PC-9 (cell line): ENCODE results near the gene SDK1. TPM values are rescaled to one million over a fixed set of nuclear protein-coding genes. Genes with fewer than 3 reads are reported as not detected.

Experiments
- BruUV-seq: library from RNA; stranded (reverse); fragments of 400-500 nt; replicated peaks from 2 replicates; lab custom pipeline; 2021; lab: Mats Ljungman, UMichigan
- CTCF ChIA-PET: fragments of 300-600 bp; sonication (Branson Sonifier 250); formaldehyde crosslinking; loops from one replicate; lab custom pipeline; 2022; ENCODE audit warnings: antibody characterized with exemption; lab: Charles Lee
- POLR2A ChIA-PET: fragments of 300-600 bp; sonication (Branson Sonifier 250); formaldehyde crosslinking; loops from one replicate; lab custom pipeline; 2022; ENCODE audit warnings: antibody characterized with exemption; ENCODE audit not compliant: unreplicated experiment; lab: Charles Lee
- DNase-seq, 2 experiments: peaks; one replicate each; pipeline versions ENCODE4 v3.0.0 to v3.0.0-alpha.2; 2015 to 2022; ENCODE audit warnings: mixed read lengths in 1 of 2
- H2AFZ ChIP-seq: fragments of 200-600 bp; sonication (generic); 2 replicates; pipeline ENCODE4 v1.8.1; 2017; ENCODE audit warnings: antibody characterized with exemption
- H3F3A ChIP-seq: fragments of 200-600 bp; sonication (generic); 2 replicates; pipeline ENCODE4 v1.8.1; 2017; ENCODE audit warnings: antibody characterized with exemption, mild to moderate bottlenecking, low read depth; ENCODE audit not compliant: insufficient read depth
- H3K27ac ChIP-seq: fragments of 200-600 bp; sonication (generic); 2 replicates; pipeline ENCODE4 v1.6.1; 2016; ENCODE audit warnings: mixed run types
- H3K27me3 ChIP-seq: fragments of 200-600 bp; sonication (generic); 2 replicates; pipeline ENCODE4 v1.6.1; 2016; ENCODE audit warnings: low read depth, mixed run types; ENCODE audit not compliant: insufficient read depth
- H3K36me3 ChIP-seq: fragments of 200-600 bp; sonication (generic); 2 replicates; pipeline ENCODE4 v1.6.1; 2016; ENCODE audit warnings: low read depth, mixed run types
- H3K4me1 ChIP-seq: fragments of 200-600 bp; sonication (generic); replicated peaks from 2 replicates; pipeline ENCODE4 v1.6.1; 2016; ENCODE audit warnings: mixed run types; ENCODE audit not compliant: insufficient read depth
- H3K4me2 ChIP-seq: fragments of 200-600 bp; sonication (generic); 2 replicates; pipeline ENCODE4 v1.6.1; 2017; ENCODE audit warnings: mixed run types
- H3K4me3 ChIP-seq: fragments of 200-600 bp; sonication (generic); 2 replicates; pipeline ENCODE4 v1.6.1; 2016; ENCODE audit warnings: mixed run types
- H3K79me2 ChIP-seq: fragments of 200-600 bp; sonication (generic); 2 replicates; pipeline ENCODE4 v1.6.1; 2017; ENCODE audit warnings: low read depth, mixed run types
- H3K9me2 ChIP-seq: fragments of 200-600 bp; sonication (generic); 2 replicates; pipeline ENCODE4 v1.8.1; 2017; ENCODE audit warnings: mild to moderate bottlenecking; ENCODE audit not compliant: insufficient read depth
- H3K9me3 ChIP-seq: fragments of 200-600 bp; sonication (generic); 2 replicates; pipeline ENCODE4 v1.8.1; 2016; ENCODE audit warnings: low read depth; ENCODE audit not compliant: insufficient read depth
- H4K20me1 ChIP-seq: fragments of 200-600 bp; sonication (generic); 2 replicates; pipeline ENCODE4 v1.8.1; 2017; ENCODE audit not compliant: insufficient read depth
- EZH2 ChIP-seq: fragments of 200-600 bp; sonication (generic); IDR thresholded peaks from 2 replicates; pipeline ENCODE4 v1.8.0; 2017; ENCODE audit warnings: antibody characterized with exemption, low read depth
- intact Hi-C: fragments of 100-400 bp; cut with micrococcal nuclease; formaldehyde crosslinking; loops from one replicate; pipeline ENCODE4 v1.10.0; 2022; ENCODE audit not compliant: unreplicated experiment
- total RNA-seq: library from RNA; stranded (reverse); gene quantifications from 2 replicates; pipeline ENCODE4 v1.2.3, GENCODE V29; 2021
- TF ChIP-seq, protein P1 (sequence below): fragments of 200-600 bp; sonication (generic); conservative IDR thresholded peaks from 2 replicates; pipeline ENCODE4 v1.6.1; 2017; ENCODE audit warnings: mixed run types, antibody characterized with exemption, mild to moderate bottlenecking, moderate library complexity

The SDK1 gene
- total RNA-seq, 1 experiment from 2014 or later, result not detected

DNA sequence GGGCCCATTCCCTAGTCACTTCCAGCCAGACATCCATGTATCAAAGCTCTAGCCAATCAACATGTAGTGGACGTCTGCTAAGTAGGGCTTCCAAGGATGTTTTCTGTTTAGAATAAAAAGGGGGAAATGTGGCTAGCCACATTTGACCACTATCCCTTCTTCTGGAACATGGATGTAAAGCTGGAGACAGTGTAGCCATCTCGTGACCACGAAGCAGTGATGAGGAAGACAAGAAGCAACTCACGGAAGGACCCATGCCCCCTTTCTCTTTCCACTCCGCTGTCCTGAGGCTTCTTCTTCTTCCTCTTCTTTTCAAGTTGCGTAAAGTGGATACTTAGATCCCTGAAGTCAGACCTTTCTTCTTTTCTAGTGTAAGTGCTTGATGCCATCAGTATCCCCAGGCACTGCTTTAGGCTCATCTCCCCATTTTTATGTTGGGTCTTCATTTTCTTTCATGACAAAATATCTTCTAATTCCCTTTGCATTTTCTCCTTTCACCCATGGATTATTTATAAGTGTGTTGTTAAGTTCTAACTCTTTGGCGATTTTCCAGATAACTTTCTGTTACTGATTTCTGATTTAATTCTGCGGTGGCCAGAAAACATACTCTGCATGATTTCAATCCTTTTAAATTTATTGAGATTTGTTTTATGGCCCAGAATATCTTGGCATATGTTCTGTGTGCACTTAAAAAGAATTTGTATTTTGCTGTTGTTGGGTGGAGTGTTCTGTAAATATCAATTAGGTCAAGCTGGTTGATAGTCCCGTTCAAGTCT is 594.5 kb downstream of the SDK1 start:
- Histone ChIP-seq H3K4me1 (no peaks in the 10 kb centered on the region), H3K27ac (no peak overlapping the region), H3K4me3 (no peak overlapping the region), H3K9me2 (no peaks in the 10 kb centered on the region), H3K79me2 (no peaks in the 10 kb centered on the region), H2AFZ (no peak overlapping the region), H3K9me3 (no peaks in the 10 kb centered on the region), H3K36me3 (no peaks in the 10 kb centered on the region), H3F3A (no peaks in the 10 kb centered on the region), H3K27me3 (peaks cover 82% of the 10 kb centered on the region), H4K20me1 (no peaks in the 10 kb centered on the region), H3K4me2 (no peak overlapping the region)
- TF ChIP-seq, protein P1, sequence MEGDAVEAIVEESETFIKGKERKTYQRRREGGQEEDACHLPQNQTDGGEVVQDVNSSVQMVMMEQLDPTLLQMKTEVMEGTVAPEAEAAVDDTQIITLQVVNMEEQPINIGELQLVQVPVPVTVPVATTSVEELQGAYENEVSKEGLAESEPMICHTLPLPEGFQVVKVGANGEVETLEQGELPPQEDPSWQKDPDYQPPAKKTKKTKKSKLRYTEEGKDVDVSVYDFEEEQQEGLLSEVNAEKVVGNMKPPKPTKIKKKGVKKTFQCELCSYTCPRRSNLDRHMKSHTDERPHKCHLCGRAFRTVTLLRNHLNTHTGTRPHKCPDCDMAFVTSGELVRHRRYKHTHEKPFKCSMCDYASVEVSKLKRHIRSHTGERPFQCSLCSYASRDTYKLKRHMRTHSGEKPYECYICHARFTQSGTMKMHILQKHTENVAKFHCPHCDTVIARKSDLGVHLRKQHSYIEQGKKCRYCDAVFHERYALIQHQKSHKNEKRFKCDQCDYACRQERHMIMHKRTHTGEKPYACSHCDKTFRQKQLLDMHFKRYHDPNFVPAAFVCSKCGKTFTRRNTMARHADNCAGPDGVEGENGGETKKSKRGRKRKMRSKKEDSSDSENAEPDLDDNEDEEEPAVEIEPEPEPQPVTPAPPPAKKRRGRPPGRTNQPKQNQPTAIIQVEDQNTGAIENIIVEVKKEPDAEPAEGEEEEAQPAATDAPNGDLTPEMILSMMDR, result no peak
- no peak for TF ChIP-seq EZH2
- no TSS peak for BruUV-seq
- CTCF ChIA-PET, result no interaction called here
- intact Hi-C loops, result loop anchor here (2.0 kb wide), 1 partner anchor 1031 kb away; no protein-coding TSS in a partner anchor
- POLR2A ChIA-PET, result no interaction called here
- DNase-seq, result no peak

DNA sequence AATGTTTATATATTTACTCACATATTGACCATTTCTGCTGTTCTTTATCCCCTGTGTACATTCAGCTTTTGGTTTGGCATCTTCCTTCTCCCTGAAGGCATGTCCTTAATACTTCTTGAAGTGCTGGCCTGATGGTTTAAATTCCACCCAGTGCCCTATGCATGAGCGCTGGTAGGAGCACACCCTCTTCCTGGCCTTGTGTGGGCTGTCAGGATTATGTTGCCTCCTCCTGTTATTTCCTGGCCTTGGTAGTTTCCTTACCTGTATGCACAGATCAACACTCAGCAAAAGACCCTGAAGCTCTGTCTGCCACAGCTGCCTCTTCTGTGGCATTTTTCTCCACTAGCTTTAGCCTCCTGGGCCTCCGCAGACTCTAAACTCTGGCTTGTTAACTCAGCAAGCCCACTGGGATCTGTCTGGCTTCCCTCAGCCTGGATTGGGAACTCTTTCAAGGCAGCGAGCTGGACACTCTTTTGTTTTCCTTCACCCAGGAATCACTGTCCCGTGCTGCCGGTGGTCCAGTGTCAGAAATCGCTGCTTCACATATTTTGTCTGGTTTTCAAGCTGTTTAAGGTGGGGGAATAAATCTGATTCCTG is 595.2 kb downstream of the SDK1 start:
- Histone ChIP-seq H2AFZ (no peak overlapping the region), H3F3A (no peaks in the 10 kb centered on the region), H3K27me3 (peaks cover 82% of the 10 kb centered on the region), H3K9me2 (no peaks in the 10 kb centered on the region), H3K4me1 (no peaks in the 10 kb centered on the region), H3K27ac (no peak overlapping the region), H3K4me2 (no peak overlapping the region), H3K9me3 (no peaks in the 10 kb centered on the region), H3K4me3 (no peak overlapping the region), H4K20me1 (no peaks in the 10 kb centered on the region), H3K36me3 (no peaks in the 10 kb centered on the region), H3K79me2 (no peaks in the 10 kb centered on the region)
- CTCF ChIA-PET, result no interaction called here
- intact Hi-C loops, result loop anchor here (2.0 kb wide), 1 partner anchor 1031 kb away; no protein-coding TSS in a partner anchor
- no TSS peak for BruUV-seq
- POLR2A ChIA-PET, result no interaction called here
- no peak for DNase-seq
- no peak for TF ChIP-seq EZH2
- TF ChIP-seq, protein P1, result no peak

DNA sequence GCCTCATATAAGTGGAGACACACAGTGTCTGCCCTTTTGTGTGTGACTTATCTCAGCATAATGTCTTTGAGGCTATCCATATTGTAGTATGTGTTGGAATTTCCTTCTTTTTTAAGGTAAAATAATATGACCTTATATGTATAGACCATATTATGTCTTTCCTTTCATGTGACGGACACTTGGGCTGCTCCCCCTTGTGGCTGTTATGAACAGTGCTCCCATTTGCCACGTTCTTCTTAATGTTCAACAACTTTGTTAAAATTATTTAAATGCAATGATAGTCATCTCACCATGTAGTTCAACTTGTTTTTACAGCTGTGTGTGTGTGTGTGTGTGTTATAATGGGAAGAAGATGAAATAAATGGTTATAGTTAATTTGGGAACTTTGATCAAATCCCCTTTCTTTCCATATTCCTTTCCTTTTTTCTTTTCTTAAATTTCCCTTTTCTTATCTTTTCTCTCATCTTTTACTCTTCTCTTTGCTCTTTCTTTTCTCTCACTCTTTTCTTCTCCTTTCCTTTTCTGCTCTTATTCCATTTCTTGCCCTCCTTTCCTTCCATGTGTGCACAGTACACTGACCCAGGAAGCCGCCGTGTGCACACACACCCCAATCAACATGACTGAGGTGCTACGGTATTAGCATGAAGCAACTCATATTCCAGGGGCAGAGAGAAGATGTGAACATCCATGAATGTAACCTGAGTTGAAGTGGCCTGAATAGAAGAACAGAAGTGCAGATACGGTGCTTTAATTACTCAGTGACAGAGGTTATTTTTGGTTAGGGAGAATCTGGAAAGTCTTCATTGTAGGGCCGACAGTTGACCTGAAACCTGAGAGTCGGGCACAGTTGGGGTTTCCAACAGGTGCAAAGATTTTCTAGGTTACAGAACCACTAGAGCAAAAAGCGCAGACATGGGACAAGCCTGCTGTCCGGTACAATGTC is 596.6 kb downstream of the SDK1 start:
- peak in 1 of 2 experiments; percentile 14 for DNase-seq
- intact Hi-C loops, result loop anchor here (2.0 kb wide), 1 partner anchor 1033 kb away; no protein-coding TSS in a partner anchor
- TF ChIP-seq EZH2, result no peak
- TF ChIP-seq, protein P1, result peak; percentile 93
- Histone ChIP-seq H3K9me3 (no peaks in the 10 kb centered on the region; the same call in 1 of the 2 replicates), H4K20me1 (no peaks in the 10 kb centered on the region), H3K4me3 (no peak overlapping the region), H3K9me2 (no peaks in the 10 kb centered on the region), H3F3A (no peaks in the 10 kb centered on the region), H3K27ac (no peak overlapping the region), H3K4me1 (no peaks in the 10 kb centered on the region), H3K4me2 (no peak overlapping the region), H2AFZ (no peak overlapping the region), H3K79me2 (no peaks in the 10 kb centered on the region), H3K27me3 (peaks cover 82% of the 10 kb centered on the region), H3K36me3 (no peaks in the 10 kb centered on the region)
- CTCF ChIA-PET, result no interaction called here
- POLR2A ChIA-PET, result no interaction called here
- BruUV-seq, result no TSS peak
